ENCODE results near the gene IGF2BP1.

Gene IGF2BP1

GRCh38 chr17:49053171-49053829 is 56.1 kb downstream of the IGF2BP1 start:
- H3K27ac ChIP-seq = no peak overlapping the region
- H3K4me3 ChIP-seq (IDR thresholded peaks at IDR 0.05; ENCODE audit: insufficient read depth, low read depth, low read length) = no peak overlapping the region
- no peaks in the 10 kb centered on the region for H3K79me2 ChIP-seq (ENCODE audit: insufficient read depth, low read depth)
- no peak overlapping the region for H3K4me2 ChIP-seq
- TF ChIP-seq CTCF (conservative IDR thresholded peaks at IDR 0.05; ENCODE audit: low read depth, low read length) = no peak
- H3K4me1 ChIP-seq (ENCODE audit: low read depth, poor library complexity, severe bottlenecking) = peaks cover 20% of the 10 kb centered on the region
- no peak overlapping the region for H3K9ac ChIP-seq
- H4K20me1 ChIP-seq (ENCODE audit: insufficient read depth) = no peaks in the 10 kb centered on the region
- H3K36me3 ChIP-seq (ENCODE audit: insufficient read depth) = no peaks in the 10 kb centered on the region
- H3K27me3 ChIP-seq (ENCODE audit: insufficient read depth, low read depth) = no peaks in the 10 kb centered on the region
- no peak overlapping the region for H2AFZ ChIP-seq (ENCODE audit: low read depth)

GRCh38 chr17:49054342-49055092 is 57.3 kb downstream of the IGF2BP1 start:
- Histone ChIP-seq H3K4me2 (no peak overlapping the region), H3K36me3 (ENCODE audit: insufficient read depth) (no peaks in the 10 kb centered on the region), H2AFZ (ENCODE audit: low read depth) (no peak overlapping the region), H3K27me3 (ENCODE audit: insufficient read depth, low read depth) (no peaks in the 10 kb centered on the region), H3K79me2 (ENCODE audit: insufficient read depth, low read depth) (no peaks in the 10 kb centered on the region), H4K20me1 (ENCODE audit: insufficient read depth) (no peaks in the 10 kb centered on the region), H3K4me1 (ENCODE audit: low read depth, poor library complexity, severe bottlenecking) (peaks cover 20% of the 10 kb centered on the region), H3K4me3 (IDR thresholded peaks at IDR 0.05; ENCODE audit: insufficient read depth, low read depth, low read length) (no peak overlapping the region), H3K9ac (no peak overlapping the region), H3K27ac (no peak overlapping the region)
- TF ChIP-seq CTCF (conservative IDR thresholded peaks at IDR 0.05; ENCODE audit: low read depth, low read length) = no peak

GRCh38 chr17:49055181-49055927 is 58.2 kb downstream of the IGF2BP1 start:
- peak overlapping the region; percentile 26; the same call in 1 of the 2 replicates for H3K4me2 ChIP-seq

More at GRCh38 chr17:49055181-49055927, 58.2 kb downstream of the IGF2BP1 start:
- H4K20me1 ChIP-seq (ENCODE audit: insufficient read depth) = no peaks in the 10 kb centered on the region
- no peaks in the 10 kb centered on the region for H3K79me2 ChIP-seq (ENCODE audit: insufficient read depth, low read depth)
- peak overlapping the region; percentile 6; the same call in 1 of the 2 replicates for H2AFZ ChIP-seq (ENCODE audit: low read depth)
- H3K27ac ChIP-seq = no peak overlapping the region
- H3K4me3 ChIP-seq (IDR thresholded peaks at IDR 0.05; ENCODE audit: insufficient read depth, low read depth, low read length) = no peak overlapping the region
- no peak overlapping the region for H3K9ac ChIP-seq
- peaks cover 20% of the 10 kb centered on the region for H3K4me1 ChIP-seq (ENCODE audit: low read depth, poor library complexity, severe bottlenecking)
- no peak for TF ChIP-seq CTCF (conservative IDR thresholded peaks at IDR 0.05; ENCODE audit: low read depth, low read length)
- H3K36me3 ChIP-seq (ENCODE audit: insufficient read depth) = no peaks in the 10 kb centered on the region
- no peaks in the 10 kb centered on the region for H3K27me3 ChIP-seq (ENCODE audit: insufficient read depth, low read depth)
